HG03354 (cell line): ENCODE results near the gene NTRK1.
A peak's percentile ranks its signal among the peaks of the same experiment; 100 is the strongest.

Source experiments
- ATAC-seq: cut with Tn5 transposase; IDR thresholded peaks from one replicate; pipeline ENCODE4 v1.9.1; 2021; ENCODE audit warnings: mild to moderate bottlenecking; ENCODE audit not compliant: unreplicated experiment, poor library complexity, severe bottlenecking

The NTRK1 gene

GRCh38 chr1:156874572-156875340, 14.1 kb downstream of the NTRK1 start:
- ATAC-seq = no peak

GRCh38 chr1:156875341-156875615, 14.6 kb downstream of the NTRK1 start:
- ATAC-seq = no peak

- no peak for ATAC-seq
These were observed 15.6 kb downstream of the NTRK1 start for GRCh38 chr1:156876281-156876680.

- ATAC-seq = no peak
These were observed 16.9 kb downstream of the NTRK1 start for GRCh38 chr1:156877433-156878170.

GRCh38 chr1:156879876-156880275, 19.2 kb downstream of the NTRK1 start:
- no peak for ATAC-seq

- no peak for ATAC-seq
These were observed 19.8 kb downstream of the NTRK1 start for GRCh38 chr1:156880473-156880872.

GRCh38 chr1:156881101-156881500, 20.4 kb downstream of the NTRK1 start:
- ATAC-seq = no peak

- no peak for ATAC-seq
These were observed 21.0 kb downstream of the NTRK1 start for GRCh38 chr1:156881663-156882062.

GRCh38 chr1:156882543-156882942, 21.9 kb downstream of the NTRK1 start:
- ATAC-seq = no peak

- ATAC-seq = no peak
These were observed 23.3 kb downstream of the NTRK1 start for GRCh38 chr1:156883919-156884318.

GRCh38 chr1:156884560-156885184, 24.0 kb downstream of the NTRK1 start:
- no peak for ATAC-seq

GRCh38 chr1:156885314-156885713, 24.6 kb downstream of the NTRK1 start:
- ATAC-seq = no peak

- no peak for ATAC-seq
These were observed 25.3 kb downstream of the NTRK1 start for GRCh38 chr1:156885880-156886355.

GRCh38 chr1:156886583-156887281, 26.1 kb downstream of the NTRK1 start:
- ATAC-seq = no peak

GRCh38 chr1:156887317-156887716, 26.7 kb downstream of the NTRK1 start:
- ATAC-seq = no peak

GRCh38 chr1:156887734-156888133, 27.1 kb downstream of the NTRK1 start:
- ATAC-seq = no peak

- ATAC-seq = no peak
These were observed 29.3 kb downstream of the NTRK1 start for GRCh38 chr1:156889802-156890580.

GRCh38 chr1:156892190-156893047, 31.8 kb downstream of the NTRK1 start:
- ATAC-seq = peak; percentile 83
